Endothelial cell of umbilical vein (primary cell): ENCODE data around the gene CTNND2.

ENCODE experiments used
- CTCF ChIP-seq, 2 donors: IDR thresholded peaks; 1 replicate in 1 of 2; 2 replicates in 1 of 2; pipeline ENCODE4 v1.5.1; 2011; ENCODE audit warnings: low read length in 2 of 2, mild to moderate bottlenecking in 2 of 2, moderate library complexity in 2 of 2, control low read depth in 1 of 2, inconsistent platforms in 1 of 2, low read depth in 1 of 2; ENCODE audit not compliant: insufficient read depth in 1 of 2; ENCODE audit errors: extremely low read depth in 1 of 2
- EZH2 ChIP-seq: IDR thresholded peaks from 2 replicates; pipeline ENCODE4 v1.6.1; 2012; ENCODE audit warnings: borderline replicate concordance, low read depth, mild to moderate bottlenecking, moderate library complexity, low read length, inconsistent platforms; ENCODE audit not compliant: severe bottlenecking
- FOS ChIP-seq: IDR thresholded peaks from 2 replicates; pipeline ENCODE4 v1.6.1; 2011; ENCODE audit warnings: mild to moderate bottlenecking, low read length, moderate library complexity, borderline replicate concordance; ENCODE audit not compliant: insufficient read depth
- GATA2 ChIP-seq: IDR thresholded peaks from 2 replicates; pipeline ENCODE4 v1.7.0; 2011; ENCODE audit warnings: low read depth, mild to moderate bottlenecking, moderate library complexity, mixed read lengths, low read length; ENCODE audit not compliant: insufficient read length, insufficient read depth
- JUN ChIP-seq: IDR thresholded peaks from 2 replicates; pipeline ENCODE4 v1.6.1; 2011; ENCODE audit warnings: borderline replicate concordance, low read depth; ENCODE audit not compliant: insufficient read length, insufficient read depth
- MAX ChIP-seq: IDR thresholded peaks from 2 replicates; pipeline ENCODE4 v1.6.1; 2011; ENCODE audit not compliant: insufficient read depth, insufficient read length
- MYC ChIP-seq: IDR thresholded peaks from one replicate; pipeline ENCODE4 v1.6.1; 2011; ENCODE audit warnings: mild to moderate bottlenecking, low read depth, low read length
- POLR2A ChIP-seq: IDR thresholded peaks from 2 replicates; pipeline ENCODE4 v1.6.1; 2012; ENCODE audit warnings: low read depth, mild to moderate bottlenecking, control low read depth, low read length
- POLR2AphosphoS5 ChIP-seq: IDR thresholded peaks from 2 replicates; pipeline ENCODE4 v1.6.1; 2012; ENCODE audit warnings: low read depth, mild to moderate bottlenecking, control low read depth, low read length, moderate library complexity; ENCODE audit not compliant: insufficient read depth

GRCh38 chr5:11397549-11397948 lies 506.7 kb downstream of the CTNND2 start:
- TF ChIP-seq CTCF (IDR thresholded peaks at IDR 0.05; ENCODE audit: extremely low read depth in 1 of 2, insufficient read depth in 1 of 2, low read depth in 1 of 2, low read length in 2 of 2): no peak
- no peak for TF ChIP-seq POLR2A
- no peak for TF ChIP-seq EZH2
- TF ChIP-seq MAX: no peak
- no peak for TF ChIP-seq FOS
- no peak for TF ChIP-seq JUN
- TF ChIP-seq POLR2AphosphoS5: no peak
- no peak for TF ChIP-seq MYC
- no peak for TF ChIP-seq GATA2
